ENCODE data around the gene ANTXR1. TPM values are rescaled to one million over a fixed set of nuclear protein-coding genes. Genes with fewer than 3 reads are reported as not detected.

ANTXR1 gene
- total RNA-seq, 2 donors from 2014 or later: 0.40 TPM; not detected in 1

DNA sequence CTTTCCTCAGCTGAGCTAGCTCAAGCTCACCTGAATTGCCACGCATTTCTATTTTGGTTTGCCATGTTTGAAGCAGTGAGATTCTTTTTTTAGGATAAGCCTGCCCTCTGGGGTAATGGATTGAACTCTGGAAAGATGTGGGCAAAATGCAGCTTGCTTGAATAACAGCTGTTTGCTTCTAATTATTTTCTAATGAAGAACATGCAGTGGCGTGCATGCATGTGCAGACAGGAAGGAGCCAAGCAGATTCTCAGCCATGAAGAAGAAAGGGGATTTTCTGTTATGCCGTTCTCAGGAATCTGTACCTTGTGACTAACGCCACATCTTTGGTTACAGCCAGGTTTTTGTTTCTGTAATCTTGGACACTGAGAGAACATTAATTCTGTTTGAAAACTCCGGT is 171.2 kb downstream of the ANTXR1 start:
- H3K4me1 Mint-ChIP-seq (ENCODE audit: low read depth in 2 of 2): no peaks in the 10 kb centered on the region
- ATAC-seq: no peak
- no peak overlapping the region for H3K4me3 Mint-ChIP-seq

DNA sequence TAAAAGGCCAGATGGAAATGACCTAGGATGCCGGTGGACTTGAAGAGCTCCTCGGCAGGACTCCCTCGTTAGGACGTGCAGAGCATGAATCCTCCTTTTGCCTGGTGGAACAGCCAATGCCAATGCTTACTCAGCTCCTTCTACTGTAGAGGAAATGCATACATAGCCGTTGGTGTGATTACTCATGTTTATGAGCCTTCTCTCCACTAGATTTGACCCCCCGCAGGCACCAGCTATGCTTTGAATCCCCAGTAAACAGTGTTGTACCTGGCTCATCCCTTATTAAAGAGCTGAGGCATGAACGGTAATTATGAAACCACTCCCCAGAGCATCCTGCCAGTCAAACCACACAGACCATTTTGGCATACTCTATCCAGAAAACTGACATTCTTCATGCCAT is 172.8 kb downstream of the ANTXR1 start:
- H3K4me1 Mint-ChIP-seq (ENCODE audit: low read depth in 2 of 2): no peaks in the 10 kb centered on the region
- H3K9me3 Mint-ChIP-seq: no peaks in the 10 kb centered on the region
- H3K27ac Mint-ChIP-seq: no peak overlapping the region
- H3K36me3 Mint-ChIP-seq: no peaks in the 10 kb centered on the region
- no peak for DNase-seq (ENCODE audit: low spot score)
- no peak overlapping the region for H3K4me3 Mint-ChIP-seq
- no peak for ATAC-seq
- H3K27me3 Mint-ChIP-seq: peaks cover 23 to 32% of the 10 kb centered on the region in 2 donors

More for the DNA sequence above, 171.2 kb downstream of the ANTXR1 start:
- no peaks in the 10 kb centered on the region for H3K36me3 Mint-ChIP-seq
- no peaks in the 10 kb centered on the region for H3K9me3 Mint-ChIP-seq
- peaks cover 22 to 29% of the 10 kb centered on the region in 2 donors for H3K27me3 Mint-ChIP-seq
- no peak for DNase-seq (ENCODE audit: low spot score)
- no peak overlapping the region for H3K27ac Mint-ChIP-seq

DNA sequence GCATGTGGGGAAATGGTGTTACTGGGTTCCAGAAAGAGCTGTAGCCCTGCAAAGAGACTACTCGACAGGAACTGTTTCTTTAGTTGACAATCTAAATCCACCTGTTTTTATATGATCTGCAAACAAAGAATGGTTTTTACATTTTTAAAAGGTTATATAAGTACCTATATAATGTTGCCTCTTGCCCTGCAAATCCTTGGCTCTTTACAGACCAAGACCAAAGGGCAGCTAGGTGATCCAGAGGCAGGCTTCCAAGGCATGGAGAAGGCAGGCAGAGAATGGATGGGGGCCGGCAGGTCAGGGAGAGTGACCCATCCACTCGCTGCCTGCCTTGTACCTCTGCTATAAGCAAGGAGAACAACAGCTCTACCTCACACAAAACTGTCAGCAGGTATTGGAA is 173.6 kb downstream of the ANTXR1 start:
- Mint-ChIP-seq H3K4me1 (ENCODE audit: low read depth in 2 of 2) (no peaks in the 10 kb centered on the region), H3K27me3 (peaks cover 26 to 28% of the 10 kb centered on the region in 2 donors), H3K36me3 (no peaks in the 10 kb centered on the region), H3K4me3 (no peak overlapping the region), H3K27ac (no peak overlapping the region), H3K9me3 (no peaks in the 10 kb centered on the region)
- ATAC-seq: no peak
- DNase-seq (ENCODE audit: low spot score): no peak

GRCh38 chr2:69188182-69188900 is 175.4 kb downstream of the ANTXR1 start:
- ATAC-seq: no peak
- no peak overlapping the region for H3K27ac Mint-ChIP-seq
- H3K4me1 Mint-ChIP-seq (ENCODE audit: low read depth in 2 of 2): no peaks in the 10 kb centered on the region
- no peaks in the 10 kb centered on the region for H3K36me3 Mint-ChIP-seq
- H3K4me3 Mint-ChIP-seq: no peak overlapping the region
- H3K9me3 Mint-ChIP-seq: no peaks in the 10 kb centered on the region
- H3K27me3 Mint-ChIP-seq: peaks cover 32% of the 10 kb centered on the region in 2 donors
- DNase-seq (ENCODE audit: low spot score): no peak

DNA sequence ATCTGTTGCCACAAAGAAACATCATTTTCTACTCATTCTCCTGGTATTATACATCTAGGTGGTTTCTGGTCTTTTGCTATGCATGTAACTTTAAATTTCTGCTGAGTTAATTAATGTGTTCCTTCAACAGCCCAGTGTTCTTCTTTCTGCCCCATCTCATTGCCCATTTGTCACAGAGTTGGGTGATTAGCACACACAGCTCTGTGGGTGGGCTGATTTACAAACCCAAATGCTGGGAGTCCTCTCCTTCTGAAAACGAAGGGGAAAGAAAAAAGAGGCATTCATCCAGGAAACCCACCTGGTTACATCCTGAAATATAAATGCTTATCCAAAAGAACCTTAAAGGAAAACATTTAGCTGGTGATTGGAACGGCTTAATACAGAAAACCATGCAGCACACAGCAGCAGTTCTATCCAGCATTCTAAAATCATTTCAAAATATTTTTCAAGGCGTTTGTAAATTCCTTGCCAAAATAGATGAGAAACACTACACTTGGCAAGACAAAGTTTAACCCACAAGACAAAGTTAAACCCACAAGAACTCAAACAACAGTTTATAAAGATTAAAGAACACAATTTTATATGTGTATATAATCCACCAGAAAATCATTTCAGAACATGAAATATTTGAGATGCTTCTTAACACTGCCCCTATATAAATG is 177.9 kb downstream of the ANTXR1 start:
- peaks cover 29 to 34% of the 10 kb centered on the region in 2 donors for H3K27me3 Mint-ChIP-seq
- no peak for DNase-seq (ENCODE audit: low spot score)
- no peak for ATAC-seq
- H3K4me1 Mint-ChIP-seq (ENCODE audit: low read depth in 2 of 2): no peaks in the 10 kb centered on the region
- H3K9me3 Mint-ChIP-seq: no peaks in the 10 kb centered on the region
- H3K27ac Mint-ChIP-seq: no peak overlapping the region
- no peaks in the 10 kb centered on the region for H3K36me3 Mint-ChIP-seq
- H3K4me3 Mint-ChIP-seq: no peak overlapping the region

DNA sequence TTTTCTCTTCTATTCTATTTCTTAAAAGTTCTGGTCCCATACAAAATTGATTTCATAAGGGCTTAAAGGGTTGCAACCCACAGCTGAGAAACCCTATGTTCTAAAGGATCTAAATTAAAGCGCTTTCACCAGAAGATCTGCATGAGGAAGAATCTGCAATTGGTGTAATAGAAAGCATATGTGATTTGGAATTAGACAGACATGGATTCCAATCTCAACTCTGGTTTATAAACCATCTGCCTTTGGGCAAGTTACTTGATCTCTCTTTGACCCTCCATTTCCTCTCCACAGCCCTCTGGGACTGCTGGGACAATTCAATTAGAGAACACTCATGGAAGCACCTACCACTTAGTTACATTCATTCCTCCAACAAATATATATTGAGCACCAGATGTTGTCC is 178.7 kb downstream of the ANTXR1 start:
- no peaks in the 10 kb centered on the region for H3K4me1 Mint-ChIP-seq (ENCODE audit: low read depth in 2 of 2)
- no peak overlapping the region for H3K4me3 Mint-ChIP-seq
- ATAC-seq (no peak), DNase-seq (ENCODE audit: low spot score) (no peak)
- peaks cover 29 to 34% of the 10 kb centered on the region in 2 donors for H3K27me3 Mint-ChIP-seq
- no peaks in the 10 kb centered on the region for H3K36me3 Mint-ChIP-seq
- H3K9me3 Mint-ChIP-seq: no peaks in the 10 kb centered on the region
- no peak overlapping the region for H3K27ac Mint-ChIP-seq

GRCh38 chr2:69192176-69192945 is 179.4 kb downstream of the ANTXR1 start:
- Mint-ChIP-seq H3K27ac (no peak overlapping the region), H3K4me3 (no peak overlapping the region), H3K36me3 (no peaks in the 10 kb centered on the region), H3K4me1 (ENCODE audit: low read depth in 2 of 2) (no peaks in the 10 kb centered on the region), H3K27me3 (peaks cover 25 to 34% of the 10 kb centered on the region in 2 donors), H3K9me3 (no peaks in the 10 kb centered on the region)
- ATAC-seq (no peak), DNase-seq (ENCODE audit: low spot score) (no peak)

- Mint-ChIP-seq H3K27ac (no peak overlapping the region), H3K4me3 (no peak overlapping the region), H3K9me3 (no peaks in the 10 kb centered on the region), H3K36me3 (no peaks in the 10 kb centered on the region), H3K4me1 (ENCODE audit: low read depth in 2 of 2) (no peaks in the 10 kb centered on the region), H3K27me3 (peaks cover 15 to 19% of the 10 kb centered on the region in 2 donors)
- ATAC-seq (no peak), DNase-seq (ENCODE audit: low spot score) (no peak)
Observed at GRCh38 chr2:69195706-69196105, 182.7 kb downstream of the ANTXR1 start.

DNA sequence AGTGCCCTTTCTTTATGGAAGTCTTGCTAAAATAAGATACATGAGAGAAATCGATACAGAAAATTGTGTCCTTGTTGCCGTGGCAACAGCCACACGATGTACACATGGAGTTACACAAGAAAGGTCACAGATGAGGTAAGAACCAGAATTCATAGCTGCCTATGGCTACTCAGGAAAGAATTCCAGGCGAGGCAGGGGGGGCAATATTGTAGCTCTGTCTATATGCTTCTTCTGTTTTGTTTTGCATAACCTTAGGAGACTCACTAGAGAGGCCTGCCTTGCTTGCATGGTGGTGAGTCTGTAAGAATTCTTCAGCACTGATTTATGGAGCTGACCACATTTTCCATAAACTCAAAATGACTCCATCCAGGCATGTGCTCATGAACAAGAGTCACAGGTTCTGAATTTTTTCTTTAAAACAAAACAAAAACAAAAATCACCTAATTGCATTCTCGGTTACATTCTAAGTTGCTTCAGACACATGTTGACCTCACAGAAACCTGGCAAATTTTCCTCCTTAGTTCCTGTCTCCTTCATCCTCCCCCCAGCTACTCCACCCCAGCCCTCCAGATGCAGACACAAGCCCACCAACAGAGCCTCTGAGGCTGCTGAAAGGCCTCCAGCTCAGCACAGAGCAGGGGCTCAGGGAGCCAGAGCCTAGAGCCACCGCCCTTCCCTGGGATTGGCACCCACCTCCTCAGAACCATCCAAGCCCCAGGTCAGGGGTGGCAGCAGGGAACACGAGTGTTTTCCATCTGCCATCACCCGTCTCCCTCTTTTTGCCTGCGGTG is 183.5 kb downstream of the ANTXR1 start:
- H3K4me3 Mint-ChIP-seq: no peak overlapping the region
- no peak for ATAC-seq
- DNase-seq (ENCODE audit: low spot score): no peak
- H3K27ac Mint-ChIP-seq: no peak overlapping the region
- no peaks in the 10 kb centered on the region for H3K9me3 Mint-ChIP-seq
- H3K4me1 Mint-ChIP-seq (ENCODE audit: low read depth in 2 of 2): no peaks in the 10 kb centered on the region
- no peaks in the 10 kb centered on the region for H3K36me3 Mint-ChIP-seq
- H3K27me3 Mint-ChIP-seq: peaks cover 11 to 18% of the 10 kb centered on the region in 2 donors

DNA sequence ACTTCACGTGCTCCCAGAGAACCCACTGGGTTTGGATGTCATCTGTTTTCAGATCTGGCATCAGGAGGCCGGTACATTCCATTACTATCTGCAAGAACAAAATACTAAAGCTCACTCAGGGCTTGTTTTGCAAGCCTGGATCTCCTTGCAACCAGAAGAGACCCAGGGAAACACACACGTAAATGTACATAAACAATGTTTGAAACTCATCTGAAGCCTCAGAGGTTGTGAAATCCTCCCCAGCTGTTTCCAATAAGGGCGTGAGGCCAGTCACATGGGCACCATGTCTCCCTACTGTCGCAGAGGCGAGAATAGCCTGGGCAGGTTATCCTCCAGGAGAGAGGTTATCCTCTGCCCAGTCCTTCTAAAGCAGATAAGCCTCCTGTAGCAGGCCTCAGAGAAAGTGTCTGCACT is 187.1 kb downstream of the ANTXR1 start:
- Mint-ChIP-seq H3K9me3 (no peaks in the 10 kb centered on the region), H3K4me1 (ENCODE audit: low read depth in 2 of 2) (no peaks in the 10 kb centered on the region), H3K27ac (no peak overlapping the region), H3K4me3 (no peak overlapping the region), H3K36me3 (no peaks in the 10 kb centered on the region), H3K27me3 (peaks cover 8 to 12% of the 10 kb centered on the region in 2 donors)
- DNase-seq (ENCODE audit: low spot score): no peak
- no peak for ATAC-seq

- ATAC-seq (peak in 1 of 2 donors; percentile 30), DNase-seq (ENCODE audit: low spot score) (no peak)
- H3K27ac Mint-ChIP-seq: no peak overlapping the region
- H3K4me3 Mint-ChIP-seq: no peak overlapping the region
- H3K4me1 Mint-ChIP-seq (ENCODE audit: low read depth in 2 of 2): no peaks in the 10 kb centered on the region
- H3K27me3 Mint-ChIP-seq: peaks cover 8 to 12% of the 10 kb centered on the region in 2 donors
- no peaks in the 10 kb centered on the region for H3K36me3 Mint-ChIP-seq
- no peaks in the 10 kb centered on the region for H3K9me3 Mint-ChIP-seq
Observed at GRCh38 chr2:69201259-69201658, 188.3 kb downstream of the ANTXR1 start.

DNA sequence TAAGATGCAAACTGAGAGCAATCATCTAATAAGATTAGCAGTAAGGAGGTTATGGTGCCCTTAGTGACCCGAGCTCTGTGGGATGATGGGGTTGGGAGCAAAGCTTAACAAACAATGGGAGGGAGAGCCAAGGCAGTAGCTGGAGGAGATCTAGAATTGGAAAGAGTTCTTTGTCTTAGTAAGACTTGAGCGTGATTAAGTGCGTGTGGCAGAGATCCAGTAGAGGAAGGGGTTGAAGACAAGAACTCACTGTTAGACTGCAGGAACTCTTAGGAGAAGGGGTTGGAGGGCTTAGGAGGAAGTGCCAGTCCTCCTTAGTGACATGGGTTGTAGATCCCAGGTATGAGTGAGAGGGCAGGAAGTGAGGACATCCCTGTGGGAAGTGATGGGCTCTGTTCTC is 189.3 kb downstream of the ANTXR1 start:
- no peaks in the 10 kb centered on the region for H3K36me3 Mint-ChIP-seq

DNA sequence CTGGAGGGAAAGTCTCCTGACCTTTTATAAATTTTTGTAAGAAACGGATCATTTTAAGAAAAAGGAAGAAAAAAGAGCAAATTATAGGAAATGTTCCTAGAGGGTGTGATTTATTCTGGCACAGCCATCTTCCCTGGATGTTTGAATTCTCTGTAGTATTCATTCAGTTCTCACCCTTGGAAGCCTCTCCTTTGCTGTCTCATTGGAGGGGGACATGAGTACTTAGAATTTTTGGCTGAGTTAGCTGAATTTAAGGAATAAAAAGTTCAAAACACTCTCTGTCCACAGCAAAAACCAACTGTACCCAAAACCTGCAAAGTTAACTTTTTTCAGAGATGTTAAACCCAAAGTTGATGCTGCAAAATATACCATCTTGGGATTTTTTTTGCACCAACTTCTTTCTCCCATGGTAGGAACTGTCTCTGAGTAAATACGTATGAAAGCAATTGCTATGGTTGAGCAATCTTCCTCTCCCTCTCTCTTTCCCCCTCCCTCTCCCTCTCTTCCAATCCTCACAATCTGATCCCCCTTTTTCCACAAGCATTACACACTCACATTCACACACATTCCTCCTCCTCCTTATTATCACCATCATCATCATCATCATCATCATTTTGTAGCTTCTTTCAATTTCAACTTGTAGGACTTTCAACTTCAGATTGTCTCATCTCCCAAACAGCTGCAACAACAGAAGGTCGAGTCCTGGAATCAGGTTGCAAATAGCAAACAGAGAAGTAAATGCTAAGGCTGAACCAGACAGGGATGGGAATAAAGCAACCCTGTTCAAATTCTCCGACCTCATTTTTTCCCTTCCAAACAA is 190.4 kb downstream of the ANTXR1 start:
- DNase-seq (ENCODE audit: low spot score) (no peak), ATAC-seq (no peak)
- H3K4me3 Mint-ChIP-seq: no peak overlapping the region
- H3K9me3 Mint-ChIP-seq: no peaks in the 10 kb centered on the region
- peaks cover 14 to 16% of the 10 kb centered on the region in 2 donors for H3K27me3 Mint-ChIP-seq
- no peak overlapping the region for H3K27ac Mint-ChIP-seq
- H3K36me3 Mint-ChIP-seq: no peaks in the 10 kb centered on the region
- H3K4me1 Mint-ChIP-seq (ENCODE audit: low read depth in 2 of 2): no peaks in the 10 kb centered on the region

More for the DNA sequence above, 189.3 kb downstream of the ANTXR1 start:
- no peaks in the 10 kb centered on the region for H3K4me1 Mint-ChIP-seq (ENCODE audit: low read depth in 2 of 2)
- no peak overlapping the region for H3K4me3 Mint-ChIP-seq
- H3K9me3 Mint-ChIP-seq: no peaks in the 10 kb centered on the region
- H3K27me3 Mint-ChIP-seq: peaks cover 10 to 14% of the 10 kb centered on the region in 2 donors
- no peak overlapping the region for H3K27ac Mint-ChIP-seq
- DNase-seq (ENCODE audit: low spot score) (no peak), ATAC-seq (no peak)
